Stimulated activated naive B cell treated with anti-CD40 and anti-IgM and Interleukin-4, amounts not matched to agents 10 μg/mL and 1 μg/mL and 100 μg/mL, for 72 hours (primary cell): ENCODE data around the gene UBA3.

Source experiments
- ATAC-seq, 2 donors: fragments of 150-1000 bp; cut with Tn5 transposase; replicated peaks; 2 replicates each; pipeline ENCODE4 v1.10.0; 2021; ENCODE audit warnings: moderate library complexity in 1 of 2
- DNase-seq: peaks from one replicate; pipeline ENCODE4 v3.0.0; 2021
- H3K27ac Mint-ChIP-seq: one replicate; pipeline ENCODE4 v1.8.0; 2022; ENCODE audit warnings: mild to moderate bottlenecking, mixed read lengths
- H3K27me3 Mint-ChIP-seq, 2 donors: one replicate each; pipeline ENCODE4 v1.8.0; 2022; ENCODE audit warnings: mixed read lengths in 2 of 2
- H3K36me3 Mint-ChIP-seq, 2 donors: one replicate each; pipeline ENCODE4 v1.8.0; 2022; ENCODE audit warnings: mixed read lengths in 2 of 2, mild to moderate bottlenecking in 1 of 2
- H3K4me1 Mint-ChIP-seq, 2 donors: one replicate each; pipeline ENCODE4 v1.8.0; 2022; ENCODE audit warnings: mixed read lengths in 2 of 2, mild to moderate bottlenecking in 1 of 2
- H3K4me3 Mint-ChIP-seq, 2 donors: one replicate each; pipeline ENCODE4 v1.8.0; 2022; ENCODE audit warnings: mild to moderate bottlenecking in 2 of 2, mixed read lengths in 2 of 2, moderate library complexity in 1 of 2
- H3K9me3 Mint-ChIP-seq, 2 donors: one replicate each; pipeline ENCODE4 v1.8.0; 2022; ENCODE audit warnings: mixed read lengths in 2 of 2, mild to moderate bottlenecking in 1 of 2

UBA3 gene

GRCh38 chr3:69113536-69113935, 33.4 kb upstream of the UBA3 start:
- no peak for DNase-seq
- H3K9me3 Mint-ChIP-seq: no peaks in the 10 kb centered on the region

GRCh38 chr3:69110941-69111546, 30.9 kb upstream of the UBA3 start:
- Mint-ChIP-seq H3K36me3 (peaks cover 0 to 4% of the 10 kb centered on the region in 2 donors), H3K27me3 (no peaks in the 10 kb centered on the region), H3K4me1 (peaks cover 0 to 5% of the 10 kb centered on the region in 2 donors), H3K4me3 (no peak overlapping the region), H3K27ac (peak overlapping the region; percentile 20), H3K9me3 (no peaks in the 10 kb centered on the region)
- DNase-seq: no peak
- peak in 1 of 2 donors; percentile 59 for ATAC-seq

More at GRCh38 chr3:69113536-69113935, 33.4 kb upstream of the UBA3 start:
- H3K27me3 Mint-ChIP-seq: no peaks in the 10 kb centered on the region
- no peaks in the 10 kb centered on the region for H3K36me3 Mint-ChIP-seq
- H3K4me3 Mint-ChIP-seq: no peak overlapping the region
- peaks cover 0 to 3% of the 10 kb centered on the region in 2 donors for H3K4me1 Mint-ChIP-seq
- H3K27ac Mint-ChIP-seq: no peak overlapping the region
- no peak for ATAC-seq

GRCh38 chr3:69108811-69109210, 28.6 kb upstream of the UBA3 start:
- Mint-ChIP-seq H3K4me1 (peaks cover 6 to 11% of the 10 kb centered on the region in 2 donors), H3K4me3 (no peak overlapping the region), H3K9me3 (no peaks in the 10 kb centered on the region), H3K27ac (no peak overlapping the region), H3K27me3 (no peaks in the 10 kb centered on the region), H3K36me3 (peaks cover 7 to 11% of the 10 kb centered on the region in 2 donors)
- ATAC-seq (no peak), DNase-seq (no peak)

- Mint-ChIP-seq H3K9me3 (no peaks in the 10 kb centered on the region), H3K4me3 (no peak overlapping the region), H3K27me3 (no peaks in the 10 kb centered on the region), H3K27ac (no peak overlapping the region), H3K36me3 (peaks cover 7 to 15% of the 10 kb centered on the region in 2 donors), H3K4me1 (peaks cover 6 to 11% of the 10 kb centered on the region in 2 donors)
- ATAC-seq (no peak), DNase-seq (no peak)
These were observed 27.7 kb upstream of the UBA3 start for GRCh38 chr3:69107841-69108240.

- Mint-ChIP-seq H3K4me1 (peaks cover 6 to 8% of the 10 kb centered on the region in 2 donors), H3K27ac (no peak overlapping the region), H3K27me3 (no peaks in the 10 kb centered on the region), H3K36me3 (peaks cover 16 to 26% of the 10 kb centered on the region in 2 donors), H3K4me3 (no peak overlapping the region), H3K9me3 (no peaks in the 10 kb centered on the region)
- ATAC-seq: no peak
- DNase-seq: no peak
These were observed 25.2 kb upstream of the UBA3 start for GRCh38 chr3:69105320-69105719.

GRCh38 chr3:69104586-69104985, 24.4 kb upstream of the UBA3 start:
- Mint-ChIP-seq H3K4me1 (peaks cover 9 to 12% of the 10 kb centered on the region in 2 donors), H3K27ac (no peak overlapping the region), H3K27me3 (no peaks in the 10 kb centered on the region), H3K9me3 (no peaks in the 10 kb centered on the region), H3K36me3 (peaks cover 22 to 33% of the 10 kb centered on the region in 2 donors), H3K4me3 (no peak overlapping the region)
- DNase-seq (no peak), ATAC-seq (no peak)

GRCh38 chr3:69103123-69103522, 23.0 kb upstream of the UBA3 start:
- H3K27me3 Mint-ChIP-seq: no peaks in the 10 kb centered on the region
- peaks cover 24 to 35% of the 10 kb centered on the region in 2 donors for H3K36me3 Mint-ChIP-seq
- peaks cover 10 to 13% of the 10 kb centered on the region in 2 donors for H3K4me1 Mint-ChIP-seq
- H3K27ac Mint-ChIP-seq: peak overlapping the region; percentile 2
- ATAC-seq (no peak), DNase-seq (no peak)
- H3K9me3 Mint-ChIP-seq: no peaks in the 10 kb centered on the region
- H3K4me3 Mint-ChIP-seq: no peak overlapping the region

- no peaks in the 10 kb centered on the region for H3K27me3 Mint-ChIP-seq
- H3K9me3 Mint-ChIP-seq: peaks cover 0 to 2% of the 10 kb centered on the region in 2 donors
- ATAC-seq: no peak
- peaks cover 28 to 36% of the 10 kb centered on the region in 2 donors for H3K36me3 Mint-ChIP-seq
- H3K4me3 Mint-ChIP-seq: no peak overlapping the region
- peaks cover 12 to 18% of the 10 kb centered on the region in 2 donors for H3K4me1 Mint-ChIP-seq
- H3K27ac Mint-ChIP-seq: no peak overlapping the region
- no peak for DNase-seq
These were observed 22.2 kb upstream of the UBA3 start for GRCh38 chr3:69102384-69102783.

GRCh38 chr3:69099576-69099975, 19.4 kb upstream of the UBA3 start:
- Mint-ChIP-seq H3K4me1 (peaks cover 27 to 40% of the 10 kb centered on the region in 2 donors), H3K27me3 (no peaks in the 10 kb centered on the region), H3K9me3 (peaks cover 0 to 2% of the 10 kb centered on the region in 2 donors), H3K36me3 (peaks cover 36 to 51% of the 10 kb centered on the region in 2 donors), H3K27ac (no peak overlapping the region), H3K4me3 (no peak overlapping the region)
- no peak for ATAC-seq
- DNase-seq: no peak

GRCh38 chr3:69097407-69098086, 17.4 kb upstream of the UBA3 start:
- DNase-seq (no peak), ATAC-seq (no peak)
- Mint-ChIP-seq H3K4me1 (peaks cover 31 to 50% of the 10 kb centered on the region in 2 donors), H3K27ac (peak overlapping the region; percentile 42), H3K27me3 (no peaks in the 10 kb centered on the region), H3K36me3 (peaks cover 33 to 40% of the 10 kb centered on the region in 2 donors), H3K9me3 (peaks cover 0 to 2% of the 10 kb centered on the region in 2 donors), H3K4me3 (no peak overlapping the region)

GRCh38 chr3:69096299-69096698, 16.1 kb upstream of the UBA3 start:
- no peak overlapping the region for H3K4me3 Mint-ChIP-seq

GRCh38 chr3:69095636-69096035, 15.5 kb upstream of the UBA3 start:
- Mint-ChIP-seq H3K27ac (peak overlapping the region; percentile 93), H3K36me3 (peaks cover 28 to 44% of the 10 kb centered on the region in 2 donors), H3K9me3 (peaks cover 0 to 2% of the 10 kb centered on the region in 2 donors), H3K4me1 (peaks cover 42 to 69% of the 10 kb centered on the region in 2 donors), H3K4me3 (peak overlapping the region; percentile 44 to 62), H3K27me3 (no peaks in the 10 kb centered on the region)
- DNase-seq (no peak), ATAC-seq (no peak)

More at GRCh38 chr3:69096299-69096698, 16.1 kb upstream of the UBA3 start:
- Mint-ChIP-seq H3K9me3 (peaks cover 0 to 2% of the 10 kb centered on the region in 2 donors), H3K36me3 (peaks cover 28 to 41% of the 10 kb centered on the region in 2 donors), H3K27ac (no peak overlapping the region), H3K4me1 (peaks cover 40 to 62% of the 10 kb centered on the region in 2 donors), H3K27me3 (no peaks in the 10 kb centered on the region)
- DNase-seq (no peak), ATAC-seq (no peak)

GRCh38 chr3:69094467-69095205, 14.5 kb upstream of the UBA3 start:
- Mint-ChIP-seq H3K9me3 (peaks cover 0 to 2% of the 10 kb centered on the region in 2 donors), H3K4me1 (peaks cover 51 to 73% of the 10 kb centered on the region in 2 donors), H3K4me3 (peak overlapping the region; percentile 52 to 66), H3K36me3 (peaks cover 24 to 44% of the 10 kb centered on the region in 2 donors), H3K27me3 (no peaks in the 10 kb centered on the region), H3K27ac (peak overlapping the region; percentile 80)
- DNase-seq (no peak), ATAC-seq (peak; percentile 22 to 25)

GRCh38 chr3:69092030-69092516, 11.9 kb upstream of the UBA3 start:
- Mint-ChIP-seq H3K9me3 (no peaks in the 10 kb centered on the region), H3K4me1 (peaks cover 47 to 78% of the 10 kb centered on the region in 2 donors), H3K27me3 (no peaks in the 10 kb centered on the region), H3K27ac (peak overlapping the region; percentile 91), H3K4me3 (peak overlapping the region; percentile 83 to 85), H3K36me3 (peaks cover 17 to 38% of the 10 kb centered on the region in 2 donors)
- ATAC-seq (peak; percentile 91 to 94), DNase-seq (no peak)
